Testis (tissue), 2 donors: ENCODE measurements around the gene ICA1L.

ENCODE experiments used
- CTCF ChIP-seq, 3 experiments: fragments of 450-650 bp in 2 of 3; fragments of 200-600 bp in 1 of 3; sonication (generic) in 1 of 3; IDR thresholded peaks; one replicate each; pipeline ENCODE4 v1.5.1; 2016 to 2019; ENCODE audit warnings: antibody characterized with exemption in 3 of 3, mild to moderate bottlenecking in 2 of 3, moderate library complexity in 1 of 3
- POLR2A ChIP-seq: fragments of 450-650 bp; IDR thresholded peaks from one replicate; pipeline ENCODE4 v1.6.1; 2017; ENCODE audit warnings: antibody characterized with exemption, mild to moderate bottlenecking, moderate library complexity

- TF ChIP-seq POLR2A = no peak
- TF ChIP-seq CTCF (IDR thresholded peaks at IDR 0.05) = no peak
These were observed 50.1 kb downstream of the ICA1L start for GRCh38 chr2:202821206-202822160.
